Uterus (tissue), 2 donors: ENCODE data around the gene SEPTIN6.

ENCODE experiments used
- CTCF ChIP-seq, 4 experiments: fragments of 200-600 bp in 2 of 4; fragments of 450-650 bp in 2 of 4; sonication (generic) in 2 of 4; IDR thresholded peaks; one replicate each; pipeline ENCODE4 v1.5.1; 2016 to 2019; ENCODE audit warnings: antibody characterized with exemption in 4 of 4, mild to moderate bottlenecking in 2 of 4, moderate library complexity in 1 of 4
- POLR2A ChIP-seq, 2 donors: fragments of 450-650 bp; IDR thresholded peaks; one replicate each; pipeline ENCODE4 v1.6.1; 2016; ENCODE audit warnings: antibody characterized with exemption in 2 of 2, mild to moderate bottlenecking in 1 of 2, moderate library complexity in 1 of 2

DNA sequence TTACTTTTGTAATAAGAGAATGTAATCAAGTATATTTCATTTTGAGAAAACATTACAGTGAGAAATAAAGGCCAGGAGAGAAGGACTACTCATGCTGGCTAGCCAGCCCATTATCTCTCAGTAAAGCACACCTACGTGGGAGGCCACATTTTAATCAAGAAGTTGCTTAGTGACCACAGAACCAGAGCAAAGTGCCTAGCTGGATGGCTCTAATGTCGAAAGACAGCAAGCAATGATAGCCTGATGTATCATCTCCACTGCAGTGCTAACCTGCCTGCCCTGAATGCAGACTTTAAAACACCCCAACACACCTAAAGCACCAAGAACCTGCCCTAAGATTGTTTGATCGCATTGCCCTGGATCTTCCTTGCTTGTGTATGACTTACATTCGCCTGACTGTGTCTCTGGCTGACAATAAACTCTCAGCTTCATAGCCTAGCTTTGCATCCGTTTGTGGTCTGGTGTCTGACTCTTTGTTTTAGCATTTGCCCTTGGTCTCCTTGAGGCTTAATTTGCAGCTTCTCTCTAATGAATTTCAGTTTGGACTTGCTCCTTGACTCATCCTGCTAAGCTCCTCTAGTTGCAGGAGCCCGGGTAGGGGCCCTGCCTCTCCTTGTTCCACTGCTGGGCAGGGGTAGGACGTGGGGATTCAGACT, 34.1 kb upstream of the SEPTIN6 start:
- TF ChIP-seq CTCF (IDR thresholded peaks at IDR 0.05) (no peak), POLR2A (IDR thresholded peaks at IDR 0.05) (no peak)
